Measurements from ENCODE around the gene SYNGR2. TPM values are rescaled to one million over a fixed set of nuclear protein-coding genes. Genes with fewer than 3 reads are reported as not detected.

SYNGR2 gene
- total and polyA plus RNA-seq, 4 experiments from 2014 or later = 60.3 to 234 (median 103) TPM

DNA sequence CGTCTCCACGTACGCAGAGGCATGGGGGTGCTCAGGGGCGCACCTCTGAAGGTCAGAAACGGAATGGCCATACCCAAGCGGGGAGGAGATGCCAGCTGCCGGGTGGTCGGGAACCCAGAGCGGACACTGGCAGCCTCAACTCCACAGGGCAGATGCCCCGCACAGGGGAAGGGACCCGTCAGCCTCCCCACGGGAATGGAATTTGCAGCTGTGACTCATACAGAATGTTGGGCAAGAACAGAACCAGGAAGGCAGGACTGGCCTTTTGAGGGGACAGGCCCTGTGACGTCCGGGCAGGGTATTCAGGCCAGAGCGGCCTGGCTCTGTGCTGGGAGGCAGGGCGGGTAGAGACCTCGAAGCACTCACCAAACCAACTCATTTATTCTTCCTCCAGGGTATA lies 11.0 kb downstream of the SYNGR2 start:
- ChIA-PET CTCF (ENCODE audit: partially characterized antibody) (interaction anchor here (0.9 to 4.8 kb wide), 5 partner anchors 10 to 95 kb away, joined by 3 to 62 read pairs (median 7); no protein-coding TSS in a partner anchor), POLR2A (ENCODE audit: partially characterized antibody) (interaction anchor here (1.1 kb wide), 1 partner anchor 10 kb away, joined by 3 read pairs; no protein-coding TSS in a partner anchor)
- Histone ChIP-seq H3K9me3 (ENCODE audit: control insufficient read depth in 1 of 2, low read length in 2 of 2) (no peaks in the 10 kb centered on the region), H3K4me3 (ENCODE audit: low read length in 2 of 2) (no peak overlapping the region), H3K27me3 (ENCODE audit: insufficient read depth, low read length) (no peaks in the 10 kb centered on the region), H3K27ac (ENCODE audit: low read depth, low read length) (no peak overlapping the region), H3K36me3 (ENCODE audit: insufficient read depth, low read length) (no peaks in the 10 kb centered on the region), H3K4me1 (ENCODE audit: insufficient read depth, low read length) (peaks cover 11% of the 10 kb centered on the region)
- no peaks in the 10 kb centered on the region for H3K9me3 Mint-ChIP-seq
- H3K27me3 Mint-ChIP-seq = no peaks in the 10 kb centered on the region
- peaks cover 4 to 22% (median 12%) of the 10 kb centered on the region in 4 donors for H3K4me1 Mint-ChIP-seq
- no peak overlapping the region for H3K27ac Mint-ChIP-seq
- DNase-seq = no peak
- intact Hi-C loops (cut with micrococcal nuclease) = no loop called here
- no peaks in the 10 kb centered on the region for H3K36me3 Mint-ChIP-seq
- no peak overlapping the region for H3K4me3 Mint-ChIP-seq

GRCh38 chr17:78180083-78180482 lies 11.7 kb downstream of the SYNGR2 start:
- DNase-seq = no peak

DNA sequence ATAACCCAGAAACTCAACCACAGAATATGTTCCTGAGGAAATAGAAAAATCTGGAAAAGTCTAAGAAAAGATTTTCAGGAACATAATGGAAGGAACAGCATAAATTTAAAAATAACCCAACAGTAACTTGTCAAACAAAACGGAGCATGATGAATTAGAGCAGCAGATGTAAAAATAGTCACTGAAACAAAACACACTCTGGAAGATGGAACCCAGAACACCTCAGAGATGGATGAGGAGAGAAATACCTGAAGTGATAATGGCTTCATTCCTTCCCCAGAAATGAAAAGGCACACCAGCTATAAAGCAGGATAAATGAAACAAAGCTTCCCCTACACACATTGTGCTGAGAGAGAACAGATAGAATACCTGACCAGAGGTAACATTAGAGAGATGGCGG lies 12.1 kb downstream of the SYNGR2 start:
- Mint-ChIP-seq H3K27ac (peak overlapping the region in 2 of 7 donors; percentile 61 to 74), H3K9me3 (no peaks in the 10 kb centered on the region), H3K4me1 (peaks cover 4 to 16% (median 10%) of the 10 kb centered on the region in 4 donors), H3K4me3 (peak overlapping the region in 2 of 8 donors; percentile 4 to 25), H3K36me3 (no peaks in the 10 kb centered on the region), H3K27me3 (no peaks in the 10 kb centered on the region)
- no peak for DNase-seq
- Histone ChIP-seq H3K27ac (ENCODE audit: low read depth, low read length) (no peak overlapping the region), H3K4me1 (ENCODE audit: insufficient read depth, low read length) (peaks cover 9% of the 10 kb centered on the region), H3K4me3 (ENCODE audit: low read length in 2 of 2) (no peak overlapping the region), H3K9me3 (ENCODE audit: control insufficient read depth in 1 of 2, low read length in 2 of 2) (no peaks in the 10 kb centered on the region), H3K27me3 (ENCODE audit: insufficient read depth, low read length) (no peaks in the 10 kb centered on the region), H3K36me3 (ENCODE audit: insufficient read depth, low read length) (no peaks in the 10 kb centered on the region)
- intact Hi-C loops (cut with micrococcal nuclease) = no loop called here
- ChIA-PET POLR2A (ENCODE audit: partially characterized antibody) (interaction anchor here (1.0 kb wide), 1 partner anchor 11 kb away, joined by 3 read pairs; no protein-coding TSS in a partner anchor), CTCF (ENCODE audit: partially characterized antibody) (interaction anchor here (0.7 to 2.8 kb wide), 3 partner anchors 12 to 95 kb away, joined by 3 to 7 read pairs (median 4); no protein-coding TSS in a partner anchor)

More at GRCh38 chr17:78180083-78180482, 11.7 kb downstream of the SYNGR2 start:
- Mint-ChIP-seq H3K4me3 (peak overlapping the region in 2 of 8 donors; percentile 4 to 25), H3K27ac (peak overlapping the region in 1 of 7 donors; percentile 61), H3K36me3 (no peaks in the 10 kb centered on the region), H3K4me1 (peaks cover 4 to 16% (median 11%) of the 10 kb centered on the region in 4 donors), H3K9me3 (no peaks in the 10 kb centered on the region), H3K27me3 (no peaks in the 10 kb centered on the region)
- ChIA-PET POLR2A (ENCODE audit: partially characterized antibody) (interaction anchor here (1.0 kb wide), 1 partner anchor 10 kb away, joined by 3 read pairs; no protein-coding TSS in a partner anchor), CTCF (ENCODE audit: partially characterized antibody) (interaction anchor here (1.1 to 2.8 kb wide), 2 partner anchors 67 to 95 kb away, joined by 4 to 7 read pairs; no protein-coding TSS in a partner anchor)
- Histone ChIP-seq H3K27me3 (ENCODE audit: insufficient read depth, low read length) (no peaks in the 10 kb centered on the region), H3K27ac (ENCODE audit: low read depth, low read length) (no peak overlapping the region), H3K4me1 (ENCODE audit: insufficient read depth, low read length) (peaks cover 9% of the 10 kb centered on the region), H3K36me3 (ENCODE audit: insufficient read depth, low read length) (no peaks in the 10 kb centered on the region), H3K9me3 (ENCODE audit: control insufficient read depth in 1 of 2, low read length in 2 of 2) (no peaks in the 10 kb centered on the region), H3K4me3 (ENCODE audit: low read length in 2 of 2) (no peak overlapping the region)
- intact Hi-C loops (cut with micrococcal nuclease) = no loop called here

- Histone ChIP-seq H3K4me1 (ENCODE audit: insufficient read depth, low read length) (peaks cover 8% of the 10 kb centered on the region), H3K27me3 (ENCODE audit: insufficient read depth, low read length) (no peaks in the 10 kb centered on the region), H3K9me3 (ENCODE audit: control insufficient read depth in 1 of 2, low read length in 2 of 2) (no peaks in the 10 kb centered on the region), H3K36me3 (ENCODE audit: insufficient read depth, low read length) (no peaks in the 10 kb centered on the region), H3K4me3 (ENCODE audit: low read length in 2 of 2) (no peak overlapping the region), H3K27ac (ENCODE audit: low read depth, low read length) (no peak overlapping the region)
- H3K27me3 Mint-ChIP-seq = no peaks in the 10 kb centered on the region
- H3K4me1 Mint-ChIP-seq = peaks cover 2 to 11% (median 8%) of the 10 kb centered on the region in 4 donors
- ChIA-PET CTCF (ENCODE audit: partially characterized antibody) (interaction anchor here (0.8 to 1.5 kb wide), 3 partner anchors 9 to 105 kb away, joined by 3 to 4 read pairs (median 3); no protein-coding TSS in a partner anchor), POLR2A (ENCODE audit: partially characterized antibody) (no interaction called here)
- no peak overlapping the region for H3K4me3 Mint-ChIP-seq
- H3K27ac Mint-ChIP-seq = peak overlapping the region in 1 of 7 donors; percentile 17
- no peaks in the 10 kb centered on the region for H3K9me3 Mint-ChIP-seq
- H3K36me3 Mint-ChIP-seq = no peaks in the 10 kb centered on the region
- DNase-seq = no peak
- intact Hi-C loops (cut with micrococcal nuclease) = no loop called here
Measured at GRCh38 chr17:78182504-78182903, 14.1 kb downstream of the SYNGR2 start.

GRCh38 chr17:78183916-78184315 lies 15.5 kb downstream of the SYNGR2 start:
- Histone ChIP-seq H3K9me3 (ENCODE audit: control insufficient read depth in 1 of 2, low read length in 2 of 2) (no peaks in the 10 kb centered on the region), H3K4me1 (ENCODE audit: insufficient read depth, low read length) (peaks cover 14% of the 10 kb centered on the region), H3K36me3 (ENCODE audit: insufficient read depth, low read length) (no peaks in the 10 kb centered on the region), H3K27ac (ENCODE audit: low read depth, low read length) (no peak overlapping the region), H3K27me3 (ENCODE audit: insufficient read depth, low read length) (no peaks in the 10 kb centered on the region), H3K4me3 (ENCODE audit: low read length in 2 of 2) (no peak overlapping the region)
- POLR2A ChIA-PET (ENCODE audit: partially characterized antibody) = no interaction called here
- peaks cover 4 to 16% (median 11%) of the 10 kb centered on the region in 4 donors for H3K4me1 Mint-ChIP-seq
- H3K4me3 Mint-ChIP-seq = no peak overlapping the region
- CTCF ChIA-PET (ENCODE audit: partially characterized antibody) = no interaction called here
- no peaks in the 10 kb centered on the region for H3K9me3 Mint-ChIP-seq
- peak overlapping the region in 1 of 7 donors; percentile 55 for H3K27ac Mint-ChIP-seq
- H3K36me3 Mint-ChIP-seq = no peaks in the 10 kb centered on the region
- intact Hi-C loops (cut with micrococcal nuclease) = no loop called here
- H3K27me3 Mint-ChIP-seq = no peaks in the 10 kb centered on the region
- no peak for DNase-seq

GRCh38 chr17:78184351-78184750 lies 16.0 kb downstream of the SYNGR2 start:
- no peaks in the 10 kb centered on the region for H3K9me3 ChIP-seq (ENCODE audit: control insufficient read depth in 1 of 2, low read length in 2 of 2)
- peak overlapping the region in 2 of 7 donors; percentile 23 to 78 for H3K27ac Mint-ChIP-seq
- peaks cover 4 to 16% (median 11%) of the 10 kb centered on the region in 4 donors for H3K4me1 Mint-ChIP-seq
- ChIA-PET POLR2A (ENCODE audit: partially characterized antibody) (no interaction called here), CTCF (ENCODE audit: partially characterized antibody) (interaction anchor here (0.7 to 1.6 kb wide), 2 partner anchors 56 to 99 kb away, joined by 3 to 4 read pairs; no protein-coding TSS in a partner anchor)
- intact Hi-C loops (cut with micrococcal nuclease) = no loop called here
- no peaks in the 10 kb centered on the region for H3K9me3 Mint-ChIP-seq
- H3K4me3 Mint-ChIP-seq = no peak overlapping the region
- H3K27me3 ChIP-seq (ENCODE audit: insufficient read depth, low read length) = no peaks in the 10 kb centered on the region
- no peak for DNase-seq
- H3K27ac ChIP-seq (ENCODE audit: low read depth, low read length) = no peak overlapping the region
- no peak overlapping the region for H3K4me3 ChIP-seq (ENCODE audit: low read length in 2 of 2)
- peaks cover 14% of the 10 kb centered on the region for H3K4me1 ChIP-seq (ENCODE audit: insufficient read depth, low read length)
- no peaks in the 10 kb centered on the region for H3K36me3 Mint-ChIP-seq
- H3K36me3 ChIP-seq (ENCODE audit: insufficient read depth, low read length) = no peaks in the 10 kb centered on the region
- no peaks in the 10 kb centered on the region for H3K27me3 Mint-ChIP-seq

DNA sequence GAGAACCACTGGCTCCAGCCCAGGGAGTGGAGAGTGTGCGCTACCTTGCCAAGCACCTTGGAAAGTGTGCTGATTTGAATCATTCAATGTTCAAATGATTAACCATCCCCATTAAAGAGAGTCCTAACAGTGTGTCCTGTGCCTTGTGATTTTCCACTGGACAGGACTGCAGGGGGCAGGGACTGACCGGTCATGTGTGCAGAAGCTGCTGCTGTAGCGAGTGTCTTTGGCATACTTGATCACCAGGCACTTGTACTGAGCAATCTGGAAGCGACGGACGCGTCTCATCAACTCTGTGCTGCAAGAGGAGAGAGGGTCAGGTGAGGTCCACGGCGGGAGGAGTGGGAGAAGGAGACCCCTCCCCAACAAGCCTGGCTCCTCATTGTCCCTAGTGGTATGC lies 16.5 kb downstream of the SYNGR2 start:
- H3K4me1 ChIP-seq (ENCODE audit: insufficient read depth, low read length) = peaks cover 14% of the 10 kb centered on the region
- peaks cover 4 to 16% (median 11%) of the 10 kb centered on the region in 4 donors for H3K4me1 Mint-ChIP-seq
- DNase-seq = no peak
- no peaks in the 10 kb centered on the region for H3K36me3 ChIP-seq (ENCODE audit: insufficient read depth, low read length)
- H3K27me3 Mint-ChIP-seq = no peaks in the 10 kb centered on the region
- H3K36me3 Mint-ChIP-seq = no peaks in the 10 kb centered on the region
- no peaks in the 10 kb centered on the region for H3K9me3 ChIP-seq (ENCODE audit: control insufficient read depth in 1 of 2, low read length in 2 of 2)
- no peaks in the 10 kb centered on the region for H3K9me3 Mint-ChIP-seq
- peak overlapping the region in 1 of 7 donors; percentile 25 for H3K27ac Mint-ChIP-seq
- no peak overlapping the region for H3K4me3 ChIP-seq (ENCODE audit: low read length in 2 of 2)
- peak overlapping the region in 3 of 8 donors; percentile 19 to 54 (median 47) for H3K4me3 Mint-ChIP-seq
- ChIA-PET POLR2A (ENCODE audit: partially characterized antibody) (no interaction called here), CTCF (ENCODE audit: partially characterized antibody) (interaction anchor here (0.7 to 1.6 kb wide), 2 partner anchors 57 to 100 kb away, joined by 3 to 4 read pairs; no protein-coding TSS in a partner anchor)
- no peak overlapping the region for H3K27ac ChIP-seq (ENCODE audit: low read depth, low read length)
- no peaks in the 10 kb centered on the region for H3K27me3 ChIP-seq (ENCODE audit: insufficient read depth, low read length)
- intact Hi-C loops (cut with micrococcal nuclease) = no loop called here
